HepG2 (cell line): ENCODE measurements around the gene ZBTB20.

Experiments used
- AGO1 ChIP-seq: fragments of 200-400 bp; formaldehyde crosslinking; IDR thresholded peaks from 2 replicates; pipeline ENCODE4 v1.6.1; 2017; ENCODE audit warnings: mild to moderate bottlenecking, low read depth, low read length, moderate library complexity; ENCODE audit not compliant: poor library complexity, severe bottlenecking
- EP300 ChIP-seq, 3 experiments: sonication (generic) in 1 of 3; formaldehyde crosslinking in 1 of 3; IDR thresholded peaks; 2 replicates each; pipeline versions ENCODE4 v1.5.1 to v1.6.1; 2011 to 2020; ENCODE audit warnings: low read depth in 2 of 3, low read length in 2 of 3, borderline replicate concordance in 1 of 3, improper control_type of control experiment in 1 of 3, mild to moderate bottlenecking in 1 of 3, missing genetic modification reagents in 1 of 3, moderate library complexity in 1 of 3
- POLR2A ChIP-seq, 2 experiments: IDR thresholded peaks; 2 replicates each; pipeline ENCODE4 v1.6.1; 2011; ENCODE audit warnings: low read depth in 2 of 2, low read length in 2 of 2, mild to moderate bottlenecking in 1 of 2, moderate library complexity in 1 of 2; ENCODE audit not compliant: insufficient read depth in 1 of 2
- TCF12 ChIP-seq, 2 experiments: fragments of 450-650 bp in 1 of 2; sonication (generic) in 1 of 2; formaldehyde crosslinking in 1 of 2; IDR thresholded peaks; 2 replicates each; pipeline versions ENCODE4 v1.6.1 to v1.8.0; 2017 to 2022; ENCODE audit warnings: antibody characterized with exemption in 1 of 2, mild to moderate bottlenecking in 1 of 2, missing genetic modification reagents in 1 of 2, moderate library complexity in 1 of 2
- TF ChIP-seq, protein P1 (sequence below): sonication (generic); formaldehyde crosslinking; IDR thresholded peaks from 2 replicates; pipeline ENCODE4 v1.8.1; 2022; ENCODE audit warnings: mild to moderate bottlenecking, missing genetic modification reagents
- TF ChIP-seq, protein P2 (sequence below): sonication (generic); formaldehyde crosslinking; IDR thresholded peaks from 2 replicates; pipeline ENCODE4 v1.5.0; 2020; ENCODE audit warnings: mild to moderate bottlenecking, missing genetic modification reagents, moderate library complexity

DNA sequence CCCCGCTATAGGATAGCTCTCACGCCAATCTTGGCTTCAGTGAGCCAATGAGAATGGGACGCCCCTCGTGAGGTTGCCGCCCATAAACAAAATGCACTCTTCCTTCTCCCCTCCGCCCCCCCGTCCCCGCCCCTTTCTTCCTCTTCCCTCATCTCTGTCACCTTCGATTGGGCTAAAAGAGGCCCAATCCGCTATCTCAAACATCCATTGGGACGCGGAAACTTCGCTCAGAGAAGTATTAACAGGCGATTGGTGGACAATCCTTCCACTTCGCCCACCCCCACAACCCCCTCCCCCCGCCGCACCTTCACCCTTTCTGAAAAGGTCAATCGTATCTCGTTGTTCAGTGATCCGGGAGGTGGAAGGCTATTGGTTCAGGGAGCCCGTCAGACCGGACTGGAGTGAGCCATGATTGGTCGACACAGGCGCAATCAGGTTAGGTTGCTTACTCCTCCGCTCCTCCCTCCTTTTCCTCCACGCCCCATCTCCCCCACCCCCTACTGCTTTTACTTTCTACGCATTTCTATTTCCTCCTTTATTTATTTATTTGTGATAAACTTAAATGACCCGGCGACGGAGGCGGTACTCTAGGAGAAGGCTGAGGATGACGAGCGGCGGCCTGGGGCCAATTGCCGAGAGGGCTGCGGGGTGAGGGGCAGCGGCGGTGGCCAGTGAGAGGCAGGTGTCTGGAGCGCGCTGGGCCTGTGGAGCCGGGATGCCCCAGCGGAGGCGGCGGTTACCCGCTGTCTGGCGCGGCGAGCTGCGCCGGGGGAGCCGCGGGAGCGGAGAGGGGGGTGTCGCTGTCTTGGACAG lies 447 bp upstream of the ZBTB20 start:
- TF ChIP-seq POLR2A (IDR thresholded peaks at IDR 0.05; ENCODE audit: insufficient read depth in 1 of 2, low read depth in 2 of 2, low read length in 2 of 2) (peak; percentile 41 to 62; a peak in 3 of 4 replicates), TCF12 (IDR thresholded peaks at IDR 0.05) (no peak), TCF12 (CRISPR knock-in tag; IDR thresholded peaks at IDR 0.05) (no peak), EP300 (IDR thresholded peaks at IDR 0.05; ENCODE audit: low read depth in 2 of 2, low read length in 2 of 2) (peak in 1 of 2 experiments; percentile 31; a peak in 2 of 4 replicates), EP300 (CRISPR knock-in tag; IDR thresholded peaks at IDR 0.05; ENCODE audit: borderline replicate concordance) (no peak), AGO1 (no peak)
- TF ChIP-seq, protein P1, sequence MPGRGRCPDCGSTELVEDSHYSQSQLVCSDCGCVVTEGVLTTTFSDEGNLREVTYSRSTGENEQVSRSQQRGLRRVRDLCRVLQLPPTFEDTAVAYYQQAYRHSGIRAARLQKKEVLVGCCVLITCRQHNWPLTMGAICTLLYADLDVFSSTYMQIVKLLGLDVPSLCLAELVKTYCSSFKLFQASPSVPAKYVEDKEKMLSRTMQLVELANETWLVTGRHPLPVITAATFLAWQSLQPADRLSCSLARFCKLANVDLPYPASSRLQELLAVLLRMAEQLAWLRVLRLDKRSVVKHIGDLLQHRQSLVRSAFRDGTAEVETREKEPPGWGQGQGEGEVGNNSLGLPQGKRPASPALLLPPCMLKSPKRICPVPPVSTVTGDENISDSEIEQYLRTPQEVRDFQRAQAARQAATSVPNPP (CRISPR knock-in tag) = no peak
- TF ChIP-seq, protein P2, sequence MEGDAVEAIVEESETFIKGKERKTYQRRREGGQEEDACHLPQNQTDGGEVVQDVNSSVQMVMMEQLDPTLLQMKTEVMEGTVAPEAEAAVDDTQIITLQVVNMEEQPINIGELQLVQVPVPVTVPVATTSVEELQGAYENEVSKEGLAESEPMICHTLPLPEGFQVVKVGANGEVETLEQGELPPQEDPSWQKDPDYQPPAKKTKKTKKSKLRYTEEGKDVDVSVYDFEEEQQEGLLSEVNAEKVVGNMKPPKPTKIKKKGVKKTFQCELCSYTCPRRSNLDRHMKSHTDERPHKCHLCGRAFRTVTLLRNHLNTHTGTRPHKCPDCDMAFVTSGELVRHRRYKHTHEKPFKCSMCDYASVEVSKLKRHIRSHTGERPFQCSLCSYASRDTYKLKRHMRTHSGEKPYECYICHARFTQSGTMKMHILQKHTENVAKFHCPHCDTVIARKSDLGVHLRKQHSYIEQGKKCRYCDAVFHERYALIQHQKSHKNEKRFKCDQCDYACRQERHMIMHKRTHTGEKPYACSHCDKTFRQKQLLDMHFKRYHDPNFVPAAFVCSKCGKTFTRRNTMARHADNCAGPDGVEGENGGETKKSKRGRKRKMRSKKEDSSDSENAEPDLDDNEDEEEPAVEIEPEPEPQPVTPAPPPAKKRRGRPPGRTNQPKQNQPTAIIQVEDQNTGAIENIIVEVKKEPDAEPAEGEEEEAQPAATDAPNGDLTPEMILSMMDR (CRISPR knock-in tag) = no peak
